KOPT-K1 (cell line): ENCODE data around the gene E4F1.

Experiments
- H3K27ac ChIP-seq: fragments of 200-600 bp; sonication (generic); 2 replicates; pipeline ENCODE4 v1.5.1; 2016; ENCODE audit warnings: antibody characterized with exemption, mild to moderate bottlenecking, low read depth, low read length; ENCODE audit not compliant: poor library complexity, severe bottlenecking
- H3K36me3 ChIP-seq: fragments of 200-600 bp; sonication (generic); 2 replicates; pipeline ENCODE4 v1.5.1; 2017; ENCODE audit warnings: antibody characterized with exemption, mild to moderate bottlenecking, low read length, moderate library complexity; ENCODE audit not compliant: insufficient read depth
- H3K9me3 ChIP-seq: fragments of 200-600 bp; sonication (generic); 2 replicates; pipeline ENCODE4 v1.5.1; 2017; ENCODE audit warnings: antibody characterized with exemption, low read length, mild to moderate bottlenecking; ENCODE audit not compliant: insufficient read depth, poor library complexity, severe bottlenecking

E4F1 gene

GRCh38 chr16:2229632-2230250, 6.3 kb downstream of the E4F1 start:
- no peaks in the 10 kb centered on the region for H3K9me3 ChIP-seq
- peaks cover 80% of the 10 kb centered on the region for H3K36me3 ChIP-seq
- no peak overlapping the region for H3K27ac ChIP-seq

GRCh38 chr16:2230376-2230775, 7.0 kb downstream of the E4F1 start:
- peaks cover 86% of the 10 kb centered on the region for H3K36me3 ChIP-seq
- no peak overlapping the region for H3K27ac ChIP-seq

DNA sequence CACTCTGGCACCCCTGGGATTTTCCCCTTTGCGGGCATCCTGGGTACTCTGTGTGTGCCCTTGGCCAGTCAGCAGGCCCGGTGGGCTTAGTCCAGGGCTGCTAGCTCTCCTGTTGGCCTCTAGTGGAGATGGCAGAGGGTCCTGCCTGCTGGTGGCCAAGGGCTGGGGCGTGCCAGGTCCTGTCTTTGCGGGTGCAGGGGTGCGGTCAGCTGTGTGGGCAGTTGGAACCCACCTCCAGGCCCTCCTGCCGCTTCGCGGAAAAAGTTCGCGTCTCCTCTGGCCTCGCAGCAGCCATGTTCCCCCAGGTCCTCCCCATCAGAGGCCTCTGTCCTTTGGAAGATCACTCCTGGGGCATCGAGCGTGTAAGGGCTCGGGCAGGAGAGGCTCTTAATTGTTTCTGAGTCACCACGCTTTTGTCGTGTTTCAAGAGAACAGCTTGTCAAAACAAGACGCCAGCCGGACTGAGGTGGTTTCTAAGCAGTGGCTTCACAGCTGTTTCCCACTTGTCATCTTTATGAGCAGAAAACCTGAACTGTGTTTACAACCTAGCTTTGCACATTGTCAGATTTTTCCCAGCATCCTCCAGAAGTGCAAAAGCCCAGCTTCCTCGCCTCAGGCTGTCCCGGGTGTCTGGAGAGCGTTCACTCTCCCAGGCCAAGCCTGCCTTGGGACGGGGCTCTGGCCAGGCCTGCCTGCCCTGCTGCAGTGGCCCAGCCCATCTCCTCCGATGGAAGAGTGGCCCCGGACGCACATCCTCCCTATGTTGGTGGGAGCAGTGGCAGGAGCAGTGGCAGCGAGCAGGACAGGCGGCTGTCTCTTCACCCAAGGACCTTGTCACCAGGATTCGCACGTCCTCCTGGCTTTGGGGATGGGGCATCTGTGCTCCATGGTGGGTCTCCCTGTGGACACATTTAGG, 7.9 kb downstream of the E4F1 start:
- H3K27ac ChIP-seq: no peak overlapping the region
- H3K9me3 ChIP-seq: no peaks in the 10 kb centered on the region
- H3K36me3 ChIP-seq: peaks cover 93% of the 10 kb centered on the region

More at GRCh38 chr16:2230376-2230775, 7.0 kb downstream of the E4F1 start:
- no peaks in the 10 kb centered on the region for H3K9me3 ChIP-seq

- Histone ChIP-seq H3K36me3 (peaks cover 88% of the 10 kb centered on the region), H3K9me3 (no peaks in the 10 kb centered on the region), H3K27ac (no peak overlapping the region)
Observed at GRCh38 chr16:2232094-2232990, 9.0 kb downstream of the E4F1 start.

DNA sequence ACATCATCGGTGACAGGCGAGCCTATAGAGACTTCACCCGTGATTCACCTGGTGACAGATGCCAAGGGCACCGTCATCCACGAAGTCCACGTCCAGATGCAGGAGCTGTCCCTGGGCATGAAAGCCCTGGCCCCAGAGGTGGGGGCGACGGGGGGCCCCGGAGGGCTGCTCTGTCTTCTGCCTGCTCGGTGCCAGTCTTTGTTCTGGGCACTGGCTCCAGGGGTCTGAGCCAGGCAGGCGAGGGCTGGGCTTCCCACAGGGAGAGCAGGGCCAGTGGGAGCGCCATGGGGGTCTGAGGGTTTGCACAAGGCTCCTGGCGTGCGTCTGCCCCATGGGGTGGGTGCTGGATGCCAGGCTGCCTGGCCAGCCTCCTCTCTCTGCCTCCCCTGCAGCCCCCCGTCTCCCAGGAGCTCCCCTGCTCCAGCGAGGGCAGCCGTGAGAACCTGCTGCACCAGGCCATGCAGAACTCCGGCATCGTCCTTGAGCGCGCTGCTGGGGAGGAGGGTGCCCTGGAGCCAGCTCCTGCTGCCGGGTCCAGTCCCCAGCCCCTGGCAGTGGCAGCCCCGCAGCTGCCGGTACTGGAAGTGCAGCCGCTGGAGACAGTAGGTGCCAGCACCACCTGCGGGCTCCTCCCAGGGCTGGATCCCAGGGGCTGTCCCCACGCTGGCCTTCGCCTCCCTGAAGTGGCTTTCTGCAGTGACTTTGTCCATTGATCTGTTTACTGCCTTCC, 9.8 kb downstream of the E4F1 start:
- no peak overlapping the region for H3K27ac ChIP-seq
- H3K36me3 ChIP-seq: peaks cover 92% of the 10 kb centered on the region
- H3K9me3 ChIP-seq: no peaks in the 10 kb centered on the region

DNA sequence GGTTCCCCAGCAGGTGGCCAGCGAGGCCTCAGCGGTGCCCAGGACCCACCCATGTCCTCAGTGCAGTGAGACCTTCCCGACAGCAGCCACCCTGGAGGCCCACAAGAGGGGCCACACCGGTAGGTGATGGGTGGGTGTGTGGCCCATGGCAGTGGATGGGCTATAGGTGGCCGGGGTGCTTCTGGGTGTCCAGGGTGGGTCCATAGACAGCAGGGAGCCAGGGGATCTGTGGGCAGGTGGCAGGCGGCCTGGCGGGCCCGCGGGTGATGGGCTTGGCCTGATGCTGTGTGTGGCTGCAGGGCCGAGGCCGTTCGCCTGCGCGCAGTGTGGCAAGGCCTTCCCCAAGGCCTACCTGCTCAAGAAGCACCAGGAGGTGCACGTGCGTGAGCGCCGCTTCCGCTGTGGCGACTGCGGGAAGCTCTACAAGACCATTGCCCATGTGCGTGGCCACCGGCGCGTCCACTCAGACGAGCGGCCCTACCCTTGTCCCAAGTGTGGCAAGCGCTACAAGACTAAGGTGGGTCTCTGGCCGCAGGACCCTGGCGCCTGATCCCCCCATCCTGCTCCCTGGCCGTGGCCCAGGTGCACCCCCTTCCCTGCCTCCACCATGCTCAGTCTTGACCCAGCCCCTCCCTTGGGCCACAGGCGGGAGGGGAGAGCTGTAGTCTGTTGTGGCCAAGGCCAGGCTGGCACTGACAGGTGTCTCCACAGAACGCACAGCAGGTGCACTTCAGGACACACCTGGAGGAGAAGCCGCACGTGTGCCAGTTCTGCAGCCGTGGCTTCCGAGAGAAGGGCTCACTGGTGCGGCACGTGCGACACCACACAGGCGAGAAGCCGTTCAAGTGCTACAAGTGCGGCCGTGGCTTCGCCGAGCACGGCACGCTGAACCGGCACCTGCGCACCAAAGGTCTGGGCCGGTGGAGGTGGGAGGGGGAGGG, 10.8 kb downstream of the E4F1 start:
- H3K27ac ChIP-seq: no peak overlapping the region
- H3K36me3 ChIP-seq: peaks cover 92% of the 10 kb centered on the region
- H3K9me3 ChIP-seq: no peaks in the 10 kb centered on the region

GRCh38 chr16:2234813-2235170, 11.4 kb downstream of the E4F1 start:
- Histone ChIP-seq H3K9me3 (no peaks in the 10 kb centered on the region), H3K27ac (no peak overlapping the region), H3K36me3 (peaks cover 92% of the 10 kb centered on the region)

GRCh38 chr16:2235234-2235651, 11.9 kb downstream of the E4F1 start:
- Histone ChIP-seq H3K27ac (no peak overlapping the region), H3K9me3 (no peaks in the 10 kb centered on the region), H3K36me3 (peaks cover 90% of the 10 kb centered on the region)

DNA sequence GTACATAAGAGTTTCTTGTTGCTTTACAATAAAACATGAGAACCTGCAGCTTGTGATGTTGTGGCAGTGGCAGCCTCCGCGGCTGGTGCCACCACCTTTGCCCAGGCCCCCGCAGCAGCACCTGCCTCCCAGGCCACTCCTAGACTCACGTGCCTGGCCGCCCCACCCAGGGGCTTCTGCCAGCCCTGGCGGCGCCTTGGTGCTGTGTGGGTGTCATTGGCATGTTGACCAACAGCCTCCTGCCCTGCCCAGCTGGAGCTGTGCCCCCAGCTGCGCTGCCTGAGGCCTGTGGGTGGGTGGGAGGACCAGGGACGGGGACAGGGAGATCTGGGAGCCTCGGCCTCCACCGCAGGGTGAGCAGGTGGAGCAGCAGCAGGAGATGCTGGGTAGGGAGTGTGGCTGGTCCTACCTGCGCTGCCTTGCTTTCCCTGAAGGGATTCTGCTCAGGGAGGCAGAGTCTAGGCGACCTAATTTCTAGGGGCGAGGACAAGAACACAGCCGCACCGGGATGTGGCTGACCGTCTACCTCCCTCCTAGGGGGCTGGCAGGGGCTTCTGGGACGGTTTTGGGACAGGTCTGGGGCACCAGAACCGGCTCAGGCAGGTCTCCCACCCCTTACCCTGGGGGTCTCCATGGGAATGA, 12.4 kb downstream of the E4F1 start:
- H3K9me3 ChIP-seq: no peaks in the 10 kb centered on the region
- peaks cover 84% of the 10 kb centered on the region for H3K36me3 ChIP-seq
- no peak overlapping the region for H3K27ac ChIP-seq

DNA sequence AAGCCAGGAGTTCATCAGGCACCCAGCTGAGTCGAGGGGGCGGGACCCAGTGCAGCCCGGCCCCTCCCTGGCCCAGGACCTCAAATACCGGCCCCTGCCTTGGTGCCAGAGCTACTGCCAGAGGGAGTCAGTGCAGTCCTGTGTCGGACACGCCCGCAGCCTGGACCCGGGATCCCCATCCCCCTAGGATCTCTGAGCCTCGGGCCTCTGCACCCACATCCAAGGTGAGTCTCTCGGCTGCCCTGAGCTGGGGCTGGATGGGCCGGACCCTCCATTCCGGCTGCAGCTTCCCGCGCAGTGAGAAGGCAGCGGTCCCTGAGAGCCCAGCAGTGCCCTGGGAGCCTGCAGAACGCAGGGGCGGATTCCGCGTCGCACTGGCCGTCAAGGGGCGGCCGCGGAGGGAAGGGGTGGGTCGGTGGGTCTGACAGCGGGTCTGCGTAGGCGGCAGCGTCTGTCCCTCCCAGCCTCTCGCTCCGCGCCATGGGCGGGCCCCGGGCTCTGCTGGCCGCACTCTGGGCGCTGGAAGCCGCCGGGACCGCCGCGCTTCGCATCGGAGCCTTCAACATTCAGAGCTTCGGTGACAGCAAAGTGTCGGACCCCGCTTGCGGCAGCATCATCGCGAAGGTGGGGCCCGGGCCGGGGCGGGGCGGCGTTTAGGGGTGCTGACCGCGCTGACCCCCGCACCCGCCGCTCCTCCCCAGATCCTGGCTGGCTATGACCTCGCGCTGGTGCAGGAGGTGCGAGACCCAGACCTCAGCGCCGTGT, 13.1 kb downstream of the E4F1 start, which contains the start of gene DNASE1L2:
TSS of gene DNASE1L2 (plus strand) at position 108 of the 765 bp plus-strand sequence. CDS start at position 481, 373 bp downstream.
- H3K36me3 ChIP-seq: peaks cover 80% of the 10 kb centered on the region
- H3K9me3 ChIP-seq: no peaks in the 10 kb centered on the region
- H3K27ac ChIP-seq: no peak within 1 kb of the TSS

DNA sequence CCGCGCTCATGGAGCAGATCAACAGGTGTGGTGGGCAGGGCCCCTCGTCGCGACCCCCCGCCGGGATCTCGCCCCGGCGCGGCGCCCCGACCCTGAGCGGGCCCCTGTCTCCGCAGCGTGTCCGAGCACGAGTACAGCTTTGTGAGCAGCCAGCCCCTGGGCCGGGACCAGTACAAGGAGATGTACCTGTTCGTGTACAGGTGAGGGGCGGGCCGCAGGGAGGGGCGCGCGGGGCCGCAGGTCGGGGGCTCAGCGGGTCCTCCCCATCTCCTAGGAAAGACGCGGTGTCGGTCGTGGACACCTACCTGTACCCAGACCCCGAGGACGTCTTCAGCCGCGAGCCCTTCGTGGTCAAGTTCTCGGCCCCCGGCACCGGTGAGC, 13.7 kb downstream of the E4F1 start:
- no peaks in the 10 kb centered on the region for H3K9me3 ChIP-seq
- peaks cover 80% of the 10 kb centered on the region for H3K36me3 ChIP-seq
- H3K27ac ChIP-seq: no peak overlapping the region

GRCh38 chr16:2237493-2238149, 14.2 kb downstream of the E4F1 start:
- peaks cover 80% of the 10 kb centered on the region for H3K36me3 ChIP-seq
- no peak overlapping the region for H3K27ac ChIP-seq
- H3K9me3 ChIP-seq: no peaks in the 10 kb centered on the region
